Cortex of kidney (tissue), 1 donor: ENCODE results near the gene IFNG.

Source experiments
- DNase-seq: peaks from one replicate; lab custom pipeline; 2025; lab: John Stamatoyannopoulos, UW

Gene IFNG

DNA sequence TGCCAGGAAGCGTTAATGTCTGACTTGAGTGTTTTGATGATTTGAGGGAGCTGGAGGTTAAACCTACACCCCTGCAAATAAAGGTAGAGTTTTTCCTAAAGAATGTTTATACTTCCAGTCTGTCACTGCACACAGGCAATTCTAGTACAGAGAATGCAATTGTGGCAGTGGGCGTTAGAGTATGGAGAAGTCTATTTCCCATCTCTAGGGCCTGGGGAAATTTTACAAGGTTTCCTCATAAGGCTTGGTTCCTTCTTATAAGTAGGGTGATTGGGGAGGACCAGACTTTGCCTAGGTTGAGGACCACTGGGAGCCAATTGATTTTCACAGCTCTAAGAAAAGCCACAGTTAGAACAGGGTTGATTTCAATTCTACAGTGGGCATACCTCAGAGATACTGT is 44.3 kb downstream of the IFNG start:
- DNase-seq: no peak

DNA sequence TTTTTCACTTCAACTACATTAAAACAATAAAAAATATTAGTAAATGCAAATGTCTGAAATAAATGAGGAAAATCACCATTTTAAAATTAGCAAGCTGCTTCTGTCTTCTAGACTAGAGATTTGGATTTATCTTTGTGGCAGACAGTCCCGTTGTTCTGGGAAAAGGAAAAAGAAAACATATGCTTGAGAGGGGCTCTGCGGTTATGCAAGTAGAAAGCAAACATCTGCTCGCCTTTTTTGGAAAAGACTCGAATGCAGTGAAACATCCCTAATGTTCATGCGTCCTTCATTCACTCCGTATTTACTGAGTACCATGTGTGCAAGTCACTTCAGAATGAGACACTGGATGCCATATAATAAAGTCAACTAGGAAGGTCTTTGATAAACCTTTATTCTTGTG is 44.9 kb downstream of the IFNG start:
- DNase-seq: no peak

DNA sequence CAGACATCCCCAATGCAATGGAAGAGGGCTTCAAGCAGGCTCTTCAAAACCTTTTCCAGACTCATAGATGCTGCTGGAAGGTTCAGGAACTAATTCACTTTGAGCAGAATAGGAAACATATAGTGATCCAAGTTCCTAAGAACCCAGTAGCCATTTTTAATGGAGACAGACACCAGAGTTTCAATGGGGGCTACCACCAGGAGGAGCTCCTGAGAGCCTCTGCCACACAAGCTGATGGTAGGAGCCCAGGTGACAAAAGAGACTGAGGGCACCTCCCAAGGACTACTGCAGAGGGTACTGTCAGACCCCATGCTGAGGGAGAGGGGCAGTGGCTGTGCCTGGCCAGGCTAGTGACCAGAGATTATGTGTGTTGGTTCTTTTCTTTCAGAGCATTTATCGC is 45.9 kb downstream of the IFNG start:
- no peak for DNase-seq

DNA sequence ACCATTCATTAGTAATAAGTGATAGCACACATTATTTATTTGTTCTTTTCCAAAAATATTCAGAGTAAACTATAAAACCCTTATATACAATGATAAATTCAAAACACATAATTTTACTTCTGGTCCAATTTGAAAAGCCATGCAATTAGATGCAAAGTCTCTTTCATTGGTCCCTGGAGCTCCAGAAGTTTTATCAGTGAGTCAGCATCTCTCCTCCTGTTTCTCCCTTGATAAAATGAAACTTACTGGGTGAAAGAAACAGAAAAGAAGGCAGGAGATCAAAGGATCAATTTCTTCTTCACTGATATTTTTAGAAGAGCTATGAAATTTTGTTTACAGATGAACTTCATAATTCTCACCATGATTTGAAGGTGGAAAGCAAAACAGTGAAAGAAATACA is 47.5 kb downstream of the IFNG start:
- no peak for DNase-seq

DNA sequence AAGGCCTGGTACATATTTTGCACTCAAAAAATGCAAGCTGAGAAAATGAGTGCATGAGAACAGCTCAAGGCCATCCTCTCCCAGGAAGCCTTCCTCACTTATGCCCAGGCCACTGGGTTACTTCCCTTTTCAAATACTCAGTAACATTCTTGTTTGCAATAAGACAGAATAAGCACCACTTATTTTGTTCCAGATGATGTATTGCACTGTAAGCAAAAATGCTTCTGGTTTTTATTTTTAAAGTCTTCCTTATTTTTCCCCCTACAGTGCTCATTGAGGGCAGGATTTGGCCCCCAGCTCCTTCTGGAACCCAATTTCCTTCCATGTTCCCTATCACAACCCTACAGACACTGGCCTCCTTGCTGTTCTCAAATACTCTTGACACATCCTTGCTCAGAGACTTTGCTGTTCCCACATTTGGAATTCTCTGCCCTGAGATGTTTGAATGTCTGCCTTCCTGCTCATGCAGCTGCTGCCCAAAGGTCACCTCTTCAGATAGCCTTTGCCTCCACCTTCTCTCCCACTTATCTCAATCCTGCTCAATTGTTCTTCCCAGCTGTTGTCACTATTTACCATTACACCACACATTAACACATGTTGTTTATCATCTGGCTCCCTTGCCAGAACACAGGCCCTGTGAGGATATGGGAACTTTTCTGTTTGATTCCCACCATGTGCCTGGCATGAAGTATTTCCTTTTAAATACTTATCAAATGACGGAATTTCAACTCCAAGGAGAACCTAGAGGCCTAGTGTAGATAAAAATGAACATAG is 49.9 kb downstream of the IFNG start:
- DNase-seq: no peak

DNA sequence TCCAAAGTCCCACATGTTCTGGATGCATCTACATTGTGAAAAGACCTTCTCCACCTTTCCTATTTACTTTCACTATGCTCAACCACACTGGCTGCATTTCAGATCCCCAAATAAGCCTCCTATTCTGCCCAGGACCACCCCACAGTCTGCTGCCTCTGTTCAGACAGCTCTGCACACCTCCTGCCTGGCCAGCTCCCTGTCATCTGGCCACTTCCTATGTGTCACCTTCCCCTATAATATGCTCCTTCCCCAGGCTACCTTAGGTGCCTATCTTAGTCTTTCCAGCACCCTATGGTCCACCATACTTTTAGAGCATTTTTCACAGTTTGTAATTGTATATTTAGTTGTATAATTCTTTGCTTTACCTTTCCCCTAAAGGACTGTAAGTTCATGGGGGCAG is 50.5 kb downstream of the IFNG start:
- DNase-seq: no peak

DNA sequence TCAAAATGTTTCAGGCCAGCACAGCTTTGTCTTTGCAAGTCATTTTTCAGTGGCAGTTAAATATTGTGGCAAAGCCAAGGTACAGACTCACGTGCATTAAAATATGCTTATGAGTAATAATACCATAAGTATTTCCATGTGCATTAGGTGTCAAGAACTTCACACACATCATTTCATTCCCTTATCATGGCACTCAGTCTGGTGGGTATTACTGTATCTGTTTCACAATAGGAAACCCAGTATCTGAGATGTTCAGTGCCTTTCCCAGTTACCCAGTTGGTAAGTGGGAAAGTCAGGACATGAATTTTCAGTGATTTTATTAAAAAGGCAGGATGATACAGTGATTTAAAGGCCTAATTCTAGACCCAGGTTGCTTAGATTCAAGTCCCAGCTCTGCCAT is 52.9 kb downstream of the IFNG start:
- DNase-seq: no peak

DNA sequence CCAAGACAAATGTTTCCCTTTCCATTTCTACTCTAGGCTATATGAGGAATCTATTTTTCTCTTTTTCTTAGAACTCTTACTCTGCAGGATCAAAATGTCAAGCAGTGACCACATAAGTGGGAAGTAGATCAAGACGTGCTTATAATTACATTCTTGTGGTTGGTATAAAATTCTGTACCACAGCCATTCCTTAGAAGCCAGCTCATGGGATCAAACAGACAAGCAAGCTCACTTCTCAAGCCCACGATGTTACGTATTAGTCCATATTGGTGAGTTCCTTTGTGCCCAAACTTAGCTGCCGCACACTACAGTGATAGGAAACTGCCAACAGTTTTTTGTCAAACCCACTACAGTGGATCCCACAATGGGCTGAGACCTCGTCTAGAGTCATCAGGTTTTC is 53.4 kb downstream of the IFNG start:
- DNase-seq: no peak
